Measurements from ENCODE around the gene PSTPIP1. TPM values are rescaled to one million over a fixed set of nuclear protein-coding genes. Genes with fewer than 3 reads are reported as not detected.

Gene PSTPIP1
- total and polyA plus RNA-seq, 2 of the 13 experiments (the other 11 are each of a cell fraction or from before 2014, with no cell fraction given), result 4.4 to 8.7 TPM

- TF ChIP-seq, protein P1, sequence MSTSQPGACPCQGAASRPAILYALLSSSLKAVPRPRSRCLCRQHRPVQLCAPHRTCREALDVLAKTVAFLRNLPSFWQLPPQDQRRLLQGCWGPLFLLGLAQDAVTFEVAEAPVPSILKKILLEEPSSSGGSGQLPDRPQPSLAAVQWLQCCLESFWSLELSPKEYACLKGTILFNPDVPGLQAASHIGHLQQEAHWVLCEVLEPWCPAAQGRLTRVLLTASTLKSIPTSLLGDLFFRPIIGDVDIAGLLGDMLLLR (CRISPR knock-in tag; IDR thresholded peaks at IDR 0.05), result peak; percentile 60; the same call in 1 of the 2 replicates
- TF ChIP-seq GFI1 (CRISPR knock-in tag; IDR thresholded peaks at IDR 0.05; ENCODE audit: borderline replicate concordance) (0 out of 2 replicates have a peak, but pooled peaks have one; percentile 33), HOXD1 (CRISPR knock-in tag; IDR thresholded peaks at IDR 0.05) (no peak), KAT8 (CRISPR knock-in tag; IDR thresholded peaks at IDR 0.05) (peak; percentile 72), ZNF691 (CRISPR knock-in tag; IDR thresholded peaks at IDR 0.05; ENCODE audit: borderline replicate concordance, low read depth) (0 out of 2 replicates have a peak, but pooled peaks have one; percentile 26), ARNTL (CRISPR knock-in tag; IDR thresholded peaks at IDR 0.05) (peak; percentile 40; the same call in 1 of the 2 replicates), ZNF709 (CRISPR knock-in tag; IDR thresholded peaks at IDR 0.05) (0 out of 2 replicates have a peak, but pooled peaks have one; percentile 31), ZNF317 (CRISPR knock-in tag; IDR thresholded peaks at IDR 0.05) (0 out of 2 replicates have a peak, but pooled peaks have one; percentile 30), ZNF280D (CRISPR knock-in tag; IDR thresholded peaks at IDR 0.05) (no peak), ZNF749 (CRISPR knock-in tag; IDR thresholded peaks at IDR 0.05; ENCODE audit: borderline replicate concordance) (no peak), ARID4A (CRISPR knock-in tag; IDR thresholded peaks at IDR 0.05; ENCODE audit: borderline replicate concordance) (peak; percentile 58; the same call in 1 of the 2 replicates), GMEB2 (CRISPR knock-in tag; IDR thresholded peaks at IDR 0.05; ENCODE audit: low read depth) (no peak), TBP (CRISPR knock-in tag; IDR thresholded peaks at IDR 0.05) (no peak), TMF1 (CRISPR knock-in tag; IDR thresholded peaks at IDR 0.05; ENCODE audit: low read depth) (peak; percentile 67; the same call in 1 of the 2 replicates), MIXL1 (CRISPR knock-in tag; IDR thresholded peaks at IDR 0.05) (0 out of 2 replicates have a peak, but pooled peaks have one; percentile 34)
- TF ChIP-seq, protein P2, sequence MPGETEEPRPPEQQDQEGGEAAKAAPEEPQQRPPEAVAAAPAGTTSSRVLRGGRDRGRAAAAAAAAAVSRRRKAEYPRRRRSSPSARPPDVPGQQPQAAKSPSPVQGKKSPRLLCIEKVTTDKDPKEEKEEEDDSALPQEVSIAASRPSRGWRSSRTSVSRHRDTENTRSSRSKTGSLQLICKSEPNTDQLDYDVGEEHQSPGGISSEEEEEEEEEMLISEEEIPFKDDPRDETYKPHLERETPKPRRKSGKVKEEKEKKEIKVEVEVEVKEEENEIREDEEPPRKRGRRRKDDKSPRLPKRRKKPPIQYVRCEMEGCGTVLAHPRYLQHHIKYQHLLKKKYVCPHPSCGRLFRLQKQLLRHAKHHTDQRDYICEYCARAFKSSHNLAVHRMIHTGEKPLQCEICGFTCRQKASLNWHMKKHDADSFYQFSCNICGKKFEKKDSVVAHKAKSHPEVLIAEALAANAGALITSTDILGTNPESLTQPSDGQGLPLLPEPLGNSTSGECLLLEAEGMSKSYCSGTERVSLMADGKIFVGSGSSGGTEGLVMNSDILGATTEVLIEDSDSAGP (CRISPR knock-in tag; IDR thresholded peaks at IDR 0.05; ENCODE audit: borderline replicate concordance), result peak; percentile 53; the same call in 1 of the 2 replicates
Measured at GRCh38 chr15:77032052-77032646, 37.2 kb downstream of the PSTPIP1 start (continued).

All from HepG2 (cell line).